ENCODE results near the gene OR10H4. TPM values are rescaled to one million over a fixed set of nuclear protein-coding genes. Genes with fewer than 3 reads are reported as not detected.
"Not testable (repeated sequence)": the region's sequence is repeated elsewhere in the genome, so short reads cannot be mapped to it uniquely, and the experiment has no call there.

Gene OR10H4
- total RNA-seq: not detected

- DNase-seq (ENCODE audit: low spot score in 2 of 2): no peak
- no peak for TF ChIP-seq CTCF (IDR thresholded peaks at IDR 0.05)
- intact Hi-C loops (cut with DNase I): no loop called here
Observed at GRCh38 chr19:15948223-15949058, at the start of gene OR10H4. Gene OR10H4, plus strand, starts transcription at chr19:15949008. Its CDS starts 0 bp downstream, at chr19:15949008.

GRCh38 chr19:15899561-15899960 is 49.2 kb upstream of the OR10H4 start:
- H3K27ac ChIP-seq; H3K36me3 ChIP-seq; H3K27me3 ChIP-seq; H3K4me3 ChIP-seq; DNase-seq (ENCODE audit: low spot score in 2 of 2); H3K4me1 ChIP-seq; intact Hi-C loops (cut with DNase I); H3K9me3 ChIP-seq: not testable (repeated sequence)

More at GRCh38 chr19:15948223-15949058, at the start of gene OR10H4:
- Histone ChIP-seq H3K9me3 (peaks cover 0 to 22% of the 10 kb centered on the region in 2 donors), H3K4me3 (no peak within 1 kb of the TSS), H3K27ac (no peak within 1 kb of the TSS), H3K4me1 (no peaks in the 10 kb centered on the region), H3K27me3 (no peaks in the 10 kb centered on the region), H3K36me3 (no peaks in the 10 kb centered on the region)

- DNase-seq (ENCODE audit: low spot score in 2 of 2); intact Hi-C loops (cut with DNase I); H3K27ac ChIP-seq; H3K36me3 ChIP-seq; H3K9me3 ChIP-seq; H3K4me1 ChIP-seq; H3K4me3 ChIP-seq; H3K27me3 ChIP-seq: not testable (repeated sequence)
Observed at GRCh38 chr19:15900032-15900431, 48.8 kb upstream of the OR10H4 start.

- intact Hi-C loops (cut with DNase I): no loop called here
- H3K4me1 ChIP-seq: no peaks in the 10 kb centered on the region
- H3K4me3 ChIP-seq: no peak overlapping the region
- no peaks in the 10 kb centered on the region for H3K36me3 ChIP-seq
- H3K27ac ChIP-seq: no peak overlapping the region
- H3K27me3 ChIP-seq: no peaks in the 10 kb centered on the region
- no peak for DNase-seq (ENCODE audit: low spot score in 2 of 2)
- H3K9me3 ChIP-seq: no peaks in the 10 kb centered on the region
- TF ChIP-seq CTCF (IDR thresholded peaks at IDR 0.05): no peak
Observed at GRCh38 chr19:15900504-15900903, 48.3 kb upstream of the OR10H4 start.

- TF ChIP-seq CTCF (IDR thresholded peaks at IDR 0.05): no peak
- intact Hi-C loops (cut with DNase I): no loop called here
Observed at GRCh38 chr19:15902254-15902653, 46.6 kb upstream of the OR10H4 start.

GRCh38 chr19:15902898-15903297 is 45.9 kb upstream of the OR10H4 start:
- H3K9me3 ChIP-seq; H3K36me3 ChIP-seq; H3K27me3 ChIP-seq; H3K4me1 ChIP-seq; DNase-seq (ENCODE audit: low spot score in 2 of 2); H3K4me3 ChIP-seq; H3K27ac ChIP-seq; intact Hi-C loops (cut with DNase I): not testable (repeated sequence)

More at GRCh38 chr19:15902254-15902653, 46.6 kb upstream of the OR10H4 start:
- H3K27ac ChIP-seq: no peak overlapping the region
- H3K36me3 ChIP-seq: no peaks in the 10 kb centered on the region
- no peaks in the 10 kb centered on the region for H3K4me1 ChIP-seq
- no peak for DNase-seq (ENCODE audit: low spot score in 2 of 2)
- peaks cover 0 to 6% of the 10 kb centered on the region in 2 donors for H3K9me3 ChIP-seq
- no peak overlapping the region for H3K4me3 ChIP-seq
- no peaks in the 10 kb centered on the region for H3K27me3 ChIP-seq

GRCh38 chr19:15905026-15905425 is 43.8 kb upstream of the OR10H4 start:
- no peaks in the 10 kb centered on the region for H3K27me3 ChIP-seq
- TF ChIP-seq CTCF (IDR thresholded peaks at IDR 0.05): no peak
- intact Hi-C loops (cut with DNase I): no loop called here

More at GRCh38 chr19:15905026-15905425, 43.8 kb upstream of the OR10H4 start:
- Histone ChIP-seq H3K36me3 (no peaks in the 10 kb centered on the region), H3K4me3 (no peak overlapping the region), H3K27ac (no peak overlapping the region), H3K9me3 (peaks cover 0 to 6% of the 10 kb centered on the region in 2 donors), H3K4me1 (no peaks in the 10 kb centered on the region)
- DNase-seq (ENCODE audit: low spot score in 2 of 2): no peak

Data from ascending aorta (tissue), 2 donors.